ENCODE measurements around the gene KIDINS220.

Gene KIDINS220

GRCh38 chr2:8851811-8852560, 14.6 kb upstream of the KIDINS220 start:
- no peak for DNase-seq (ENCODE audit: low read depth)

- no peak for DNase-seq (ENCODE audit: low read depth)
Observed at GRCh38 chr2:8850845-8851487, 13.6 kb upstream of the KIDINS220 start.

GRCh38 chr2:8849327-8849726, 11.9 kb upstream of the KIDINS220 start:
- DNase-seq (ENCODE audit: low read depth) = no peak

GRCh38 chr2:8848328-8849100, 11.1 kb upstream of the KIDINS220 start:
- DNase-seq (ENCODE audit: low read depth) = no peak

- no peak for DNase-seq (ENCODE audit: low read depth)
Observed at GRCh38 chr2:8847400-8847799, 10.0 kb upstream of the KIDINS220 start.

- no peak for DNase-seq (ENCODE audit: low read depth)
Observed at GRCh38 chr2:8841932-8842331, 4.5 kb upstream of the KIDINS220 start.

- no peak for DNase-seq (ENCODE audit: low read depth)
Observed at GRCh38 chr2:8840475-8841091, 3.2 kb upstream of the KIDINS220 start.

- no peak for DNase-seq (ENCODE audit: low read depth)
Observed at GRCh38 chr2:8839189-8839965, 2.0 kb upstream of the KIDINS220 start.

- DNase-seq (ENCODE audit: low read depth) = no peak
Observed at GRCh38 chr2:8837795-8838140, 355 bp upstream of the KIDINS220 start.

- no peak for DNase-seq (ENCODE audit: low read depth)
Observed at GRCh38 chr2:8835279-8835678, 2.1 kb downstream of the KIDINS220 start.

- DNase-seq (ENCODE audit: low read depth) = no peak
Observed at GRCh38 chr2:8833853-8834252, 3.6 kb downstream of the KIDINS220 start.

- no peak for DNase-seq (ENCODE audit: low read depth)
Observed at GRCh38 chr2:8831516-8831915, 5.9 kb downstream of the KIDINS220 start.

GRCh38 chr2:8827729-8828128, 9.7 kb downstream of the KIDINS220 start:
- no peak for DNase-seq (ENCODE audit: low read depth)

GRCh38 chr2:8822218-8822617, 15.2 kb downstream of the KIDINS220 start:
- DNase-seq (ENCODE audit: low read depth) = no peak

- no peak for DNase-seq (ENCODE audit: low read depth)
Observed at GRCh38 chr2:8821276-8822217, 15.9 kb downstream of the KIDINS220 start.

- no peak for DNase-seq (ENCODE audit: low read depth)
Observed at GRCh38 chr2:8819948-8820347, 17.5 kb downstream of the KIDINS220 start.

GRCh38 chr2:8819194-8819593, 18.2 kb downstream of the KIDINS220 start:
- DNase-seq (ENCODE audit: low read depth) = no peak

GRCh38 chr2:8817221-8817620, 20.2 kb downstream of the KIDINS220 start:
- no peak for DNase-seq (ENCODE audit: low read depth)

- DNase-seq (ENCODE audit: low read depth) = no peak
Observed at GRCh38 chr2:8806885-8807704, 30.3 kb downstream of the KIDINS220 start.

All from stimulated activated CD8-positive, alpha-beta memory T cell treated with anti-CD3 and anti-CD28 coated beads, Interleukin-12 subunit alpha, Interleukin-12 subunit beta, amount 100 ng/mL, for 1 hour (primary cell).